H9 (cell line): Measurements from ENCODE around the gene ANGPTL7. TPM values are rescaled to one million over a fixed set of nuclear protein-coding genes. Genes with fewer than 3 reads are reported as not detected.
A peak's percentile ranks its signal among the peaks of the same experiment; 100 is the strongest.

Experiments
- DNase-seq: peaks from one replicate; pipeline ENCODE4 v3.0.0-alpha.2; 2017
- H2AFZ ChIP-seq: one replicate; pipeline ENCODE4 v1.6.1; 2013; ENCODE audit warnings: mild to moderate bottlenecking, low read length, control low read depth, moderate library complexity
- H2AK5ac ChIP-seq: 2 replicates; pipeline ENCODE4 v1.6.1; 2013; ENCODE audit warnings: low read length, control low read depth, mixed read lengths; ENCODE audit not compliant: insufficient read length
- H2BK120ac ChIP-seq: one replicate; pipeline ENCODE4 v1.6.1; 2013; ENCODE audit warnings: low read depth, mild to moderate bottlenecking, low read length, control low read depth, inconsistent platforms; ENCODE audit not compliant: poor library complexity, severe bottlenecking
- H2BK12ac ChIP-seq: 2 replicates; pipeline ENCODE4 v1.6.1; 2013; ENCODE audit warnings: low read length, control low read depth, mixed read lengths, low read depth; ENCODE audit not compliant: insufficient read length
- H2BK15ac ChIP-seq: 2 replicates; pipeline ENCODE4 v1.6.1; 2013; ENCODE audit warnings: low read depth, low read length, control low read depth
- H2BK20ac ChIP-seq: one replicate; pipeline ENCODE4 v1.6.1; 2013; ENCODE audit warnings: low read depth, mild to moderate bottlenecking, low read length, control low read depth, inconsistent platforms; ENCODE audit not compliant: poor library complexity, severe bottlenecking
- H2BK5ac ChIP-seq: 2 replicates; pipeline ENCODE4 v1.6.1; 2013; ENCODE audit warnings: low read length, control low read depth, mixed read lengths; ENCODE audit not compliant: insufficient read length
- H3K14ac ChIP-seq: 2 replicates; pipeline ENCODE4 v1.6.1; 2013; ENCODE audit warnings: low read length, control low read depth; ENCODE audit not compliant: insufficient read depth
- H3K18ac ChIP-seq: 2 replicates; pipeline ENCODE4 v1.6.1; 2013; ENCODE audit warnings: low read depth, mild to moderate bottlenecking, mixed read lengths, low read length, control low read depth; ENCODE audit not compliant: insufficient read length
- H3K23ac ChIP-seq: 2 replicates; pipeline ENCODE4 v1.6.1; 2013; ENCODE audit warnings: low read length, control low read depth, mixed read lengths, low read depth; ENCODE audit not compliant: insufficient read length
- H3K23me2 ChIP-seq: 2 replicates; pipeline ENCODE4 v1.6.1; 2013; ENCODE audit warnings: low read depth, mild to moderate bottlenecking, mixed read lengths, low read length, control low read depth; ENCODE audit not compliant: insufficient read length, poor library complexity, severe bottlenecking
- H3K27ac ChIP-seq: 2 replicates; pipeline ENCODE4 v1.5.1; 2013; ENCODE audit warnings: low read length, control low read depth, mixed read lengths, low read depth; ENCODE audit not compliant: insufficient read length
- H3K27me3 ChIP-seq: 2 replicates; pipeline ENCODE4 v1.6.1; 2013; ENCODE audit warnings: low read length, control low read depth, inconsistent platforms; ENCODE audit not compliant: insufficient read depth
- H3K4ac ChIP-seq: 2 replicates; pipeline ENCODE4 v1.6.1; 2013; ENCODE audit warnings: low read depth, mild to moderate bottlenecking, control low read depth, inconsistent platforms, low read length, moderate library complexity
- H3K4me1 ChIP-seq: 2 replicates; pipeline ENCODE4 v1.6.1; 2013; ENCODE audit warnings: low read length, control low read depth, inconsistent platforms; ENCODE audit not compliant: insufficient read depth
- H3K4me2 ChIP-seq: 2 replicates; pipeline ENCODE4 v1.6.1; 2013; ENCODE audit warnings: low read length, control low read depth, mixed read lengths; ENCODE audit not compliant: insufficient read length, insufficient read depth
- H3K56ac ChIP-seq: 2 replicates; pipeline ENCODE4 v1.6.1; 2013; ENCODE audit warnings: low read depth, mild to moderate bottlenecking, mixed read lengths, low read length, control low read depth; ENCODE audit not compliant: insufficient read length
- H3K79me1 ChIP-seq: 2 replicates; pipeline ENCODE4 v1.6.1; 2013; ENCODE audit warnings: low read depth, mild to moderate bottlenecking, moderate library complexity, low read length, control low read depth, inconsistent platforms; ENCODE audit not compliant: insufficient read depth, poor library complexity, severe bottlenecking
- H3K79me2 ChIP-seq: 2 replicates; pipeline ENCODE4 v1.6.1; 2013; ENCODE audit warnings: low read length, control low read depth, inconsistent platforms; ENCODE audit not compliant: insufficient read depth
- H3K9ac ChIP-seq: 2 replicates; pipeline ENCODE4 v1.6.1; 2013; ENCODE audit warnings: low read length, control low read depth, mixed read lengths; ENCODE audit not compliant: insufficient read length; ENCODE audit errors: extremely low read depth
- H3K9me3 ChIP-seq: one replicate; pipeline ENCODE4 v1.6.1; 2013; ENCODE audit warnings: low read depth, low read length, inconsistent platforms; ENCODE audit not compliant: control insufficient read depth
- H3T11ph ChIP-seq: one replicate; pipeline ENCODE4 v1.6.1; 2013; ENCODE audit warnings: mild to moderate bottlenecking, low read length, control low read depth, inconsistent platforms
- H4K20me1 ChIP-seq: one replicate; pipeline ENCODE4 v1.6.1; 2013; ENCODE audit not compliant: control insufficient read depth, insufficient read length, insufficient read depth
- H4K5ac ChIP-seq: 2 replicates; pipeline ENCODE4 v1.6.1; 2013; ENCODE audit warnings: low read depth, mild to moderate bottlenecking, mixed read lengths, low read length, control low read depth; ENCODE audit not compliant: insufficient read length
- H4K8ac ChIP-seq: replicated peaks from 2 replicates; pipeline ENCODE4 v1.6.1; 2013; ENCODE audit warnings: low read length, control low read depth, mixed read lengths, low read depth; ENCODE audit not compliant: insufficient read length
- H4K91ac ChIP-seq: 2 replicates; pipeline ENCODE4 v1.6.1; 2013; ENCODE audit warnings: low read depth, mild to moderate bottlenecking, moderate library complexity, mixed read lengths, low read length, control low read depth; ENCODE audit not compliant: insufficient read length
- H3K27ac Mint-ChIP-seq, 3 experiments: 2 replicates in 2 of 3; 3 replicates in 1 of 3; pipeline ENCODE4 v1.8.0; 2020 to 2021; ENCODE audit warnings: mixed read lengths in 3 of 3, mild to moderate bottlenecking in 1 of 3, moderate library complexity in 1 of 3
- H3K27me3 Mint-ChIP-seq: 2 replicates; pipeline ENCODE4 v1.8.0; 2021; ENCODE audit warnings: low read depth, mild to moderate bottlenecking, moderate library complexity, mixed read lengths
- H3K36me3 Mint-ChIP-seq, 3 experiments: 2 replicates in 2 of 3; 3 replicates in 1 of 3; pipeline ENCODE4 v1.8.0; 2020 to 2021; ENCODE audit warnings: low read depth in 3 of 3, mixed read lengths in 3 of 3; ENCODE audit not compliant: insufficient read depth in 1 of 3
- H3K4me1 Mint-ChIP-seq, 2 experiments: 2 replicates each; pipeline ENCODE4 v1.8.0; 2020; ENCODE audit warnings: mixed read lengths in 2 of 2
- H3K4me3 Mint-ChIP-seq, 2 experiments: 2 replicates in 1 of 2; 3 replicates in 1 of 2; pipeline ENCODE4 v1.8.0; 2020 to 2021; ENCODE audit warnings: mild to moderate bottlenecking in 2 of 2, mixed read lengths in 2 of 2, moderate library complexity in 1 of 2
- H3K9me3 Mint-ChIP-seq, 2 experiments: 2 replicates in 1 of 2; 3 replicates in 1 of 2; pipeline ENCODE4 v1.8.0; 2020; ENCODE audit warnings: mild to moderate bottlenecking in 2 of 2, mixed read lengths in 2 of 2, moderate library complexity in 1 of 2
- WGBS: extraction: QIAGEN DNeasy Blood & Tissue Kit; methylation state at CpG from one replicate; pipeline ENCODE4 v1.1.7; 2013; ENCODE audit warnings: missing lambda C conversion rate, low lambda C conversion rate, mixed read lengths; ENCODE audit not compliant: insufficient read length; ENCODE audit errors: extremely low coverage; 5-methylcytosine and 5-hydroxymethylcytosine counted together
- total RNA-seq: library from RNA; stranded (reverse); gene quantifications from 2 replicates; pipeline ENCODE4 v1.2.1, GENCODE V29; 2021
- TF ChIP-seq, protein P1 (sequence below): fragments of 200-600 bp; sonication (generic); conservative IDR thresholded peaks from 3 replicates; pipeline ENCODE4 v1.8.0; 2021; ENCODE audit warnings: antibody characterized with exemption, mild to moderate bottlenecking

ANGPTL7 gene
- total RNA-seq, 1 experiment from 2014 or later: not detected

DNA sequence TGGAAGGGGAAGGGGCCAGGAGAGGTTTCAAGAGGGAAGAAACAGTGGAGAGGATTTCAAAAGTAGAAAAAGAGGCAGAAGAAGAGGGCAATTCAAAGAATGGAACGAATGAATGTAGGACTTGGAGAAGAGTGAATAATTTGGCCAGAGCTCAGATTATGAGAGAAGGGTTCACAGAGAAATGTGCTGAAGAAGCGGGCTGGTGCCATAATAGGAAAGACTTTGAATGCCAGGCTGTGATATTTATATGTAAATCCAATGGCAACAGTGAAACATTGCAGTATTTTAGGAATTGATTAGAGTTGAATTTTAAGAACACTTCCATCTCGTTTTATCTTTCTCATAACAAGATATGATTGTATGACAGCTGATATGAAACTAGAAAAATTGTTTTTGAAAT is 36.0 kb upstream of the ANGPTL7 start:
- H3K23ac ChIP-seq: no peak overlapping the region
- H4K8ac ChIP-seq: no peak overlapping the region
- H2BK12ac ChIP-seq: no peak overlapping the region
- H3K27me3 Mint-ChIP-seq: no peaks in the 10 kb centered on the region
- TF ChIP-seq, protein P1, sequence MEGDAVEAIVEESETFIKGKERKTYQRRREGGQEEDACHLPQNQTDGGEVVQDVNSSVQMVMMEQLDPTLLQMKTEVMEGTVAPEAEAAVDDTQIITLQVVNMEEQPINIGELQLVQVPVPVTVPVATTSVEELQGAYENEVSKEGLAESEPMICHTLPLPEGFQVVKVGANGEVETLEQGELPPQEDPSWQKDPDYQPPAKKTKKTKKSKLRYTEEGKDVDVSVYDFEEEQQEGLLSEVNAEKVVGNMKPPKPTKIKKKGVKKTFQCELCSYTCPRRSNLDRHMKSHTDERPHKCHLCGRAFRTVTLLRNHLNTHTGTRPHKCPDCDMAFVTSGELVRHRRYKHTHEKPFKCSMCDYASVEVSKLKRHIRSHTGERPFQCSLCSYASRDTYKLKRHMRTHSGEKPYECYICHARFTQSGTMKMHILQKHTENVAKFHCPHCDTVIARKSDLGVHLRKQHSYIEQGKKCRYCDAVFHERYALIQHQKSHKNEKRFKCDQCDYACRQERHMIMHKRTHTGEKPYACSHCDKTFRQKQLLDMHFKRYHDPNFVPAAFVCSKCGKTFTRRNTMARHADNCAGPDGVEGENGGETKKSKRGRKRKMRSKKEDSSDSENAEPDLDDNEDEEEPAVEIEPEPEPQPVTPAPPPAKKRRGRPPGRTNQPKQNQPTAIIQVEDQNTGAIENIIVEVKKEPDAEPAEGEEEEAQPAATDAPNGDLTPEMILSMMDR: no peak
- H3K23me2 ChIP-seq: no peaks in the 10 kb centered on the region
- H3K27me3 ChIP-seq: no peaks in the 10 kb centered on the region
- H2BK20ac ChIP-seq: no peak overlapping the region
- no peak overlapping the region for H3K9ac ChIP-seq
- H3K56ac ChIP-seq: no peak overlapping the region
- no peak overlapping the region for H2BK120ac ChIP-seq
- no peak overlapping the region for H3K14ac ChIP-seq
- H3K9me3 Mint-ChIP-seq: no peaks in the 10 kb centered on the region
- no peak overlapping the region for H2AFZ ChIP-seq
- H2BK5ac ChIP-seq: no peak overlapping the region
- no peak overlapping the region for H3K18ac ChIP-seq
- no CpG with 5 or more reads among the region's 3 CpGs for WGBS
- no peak overlapping the region for H3K4me2 ChIP-seq
- H3K4me1 Mint-ChIP-seq: peaks cover 0 to 2% of the 10 kb centered on the region in 2 experiments; a peak in 1 of 4 replicates
- no peak overlapping the region for H4K5ac ChIP-seq
- no peak for DNase-seq
- no peaks in the 10 kb centered on the region for H4K20me1 ChIP-seq
- no peak overlapping the region for H3K4me3 Mint-ChIP-seq
- no peaks in the 10 kb centered on the region for H3K79me1 ChIP-seq
- peak overlapping the region in 1 of 3 experiments; percentile 25; a peak in 2 of 7 replicates for H3K27ac Mint-ChIP-seq
- no peak overlapping the region for H4K91ac ChIP-seq
- H2BK15ac ChIP-seq: no peak overlapping the region
- H2AK5ac ChIP-seq: no peak overlapping the region
- no peak overlapping the region for H3K27ac ChIP-seq
- H3K9me3 ChIP-seq: no peaks in the 10 kb centered on the region
- H3K36me3 Mint-ChIP-seq: peaks cover 15 to 60% (median 41%) of the 10 kb centered on the region in 3 experiments; a peak in 6 of 7 replicates
- no peak overlapping the region for H3T11ph ChIP-seq
- no peaks in the 10 kb centered on the region for H3K79me2 ChIP-seq
- H3K4ac ChIP-seq: no peak overlapping the region
- H3K4me1 ChIP-seq: no peaks in the 10 kb centered on the region
